ENCODE results near the gene TCP10L.

Gene TCP10L

DNA sequence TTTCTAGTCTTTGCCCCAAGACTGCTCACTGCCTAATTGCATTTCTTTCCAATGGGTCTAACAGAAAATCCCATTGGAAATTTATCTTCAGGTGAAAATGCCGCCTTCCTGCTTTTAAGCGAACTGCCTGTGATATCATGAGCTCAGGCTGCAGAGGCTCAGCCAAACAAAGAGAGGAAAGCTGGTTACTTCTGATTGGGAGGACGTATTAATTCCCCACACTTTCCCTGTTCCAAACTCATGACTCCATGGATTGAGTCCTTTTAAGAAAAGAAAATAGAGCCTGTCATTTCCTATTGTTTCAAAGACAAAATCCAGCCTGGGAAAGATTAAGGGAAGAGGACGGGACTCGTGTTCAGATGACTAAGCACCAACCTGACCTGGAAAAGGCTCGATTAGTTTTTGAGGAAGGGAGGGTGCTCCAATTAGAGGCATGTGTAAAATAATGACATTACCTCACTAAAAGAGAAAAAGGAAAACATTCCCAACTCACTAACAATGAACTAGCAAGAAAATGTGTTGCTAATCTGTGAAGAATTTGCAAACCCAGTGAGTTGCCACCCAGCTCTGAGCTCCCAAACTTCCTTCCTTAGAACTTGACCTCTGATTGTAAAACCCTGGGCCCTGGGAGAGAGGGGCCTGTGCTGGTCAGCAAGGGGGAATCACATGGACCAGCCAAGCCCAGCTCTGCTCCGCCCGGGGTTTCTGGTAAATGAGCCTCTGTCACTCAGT, 61.2 kb downstream of the TCP10L start:
- H3K4me3 ChIP-seq (ENCODE audit: low read depth, low read length): no peak overlapping the region
- TF ChIP-seq, protein P1, sequence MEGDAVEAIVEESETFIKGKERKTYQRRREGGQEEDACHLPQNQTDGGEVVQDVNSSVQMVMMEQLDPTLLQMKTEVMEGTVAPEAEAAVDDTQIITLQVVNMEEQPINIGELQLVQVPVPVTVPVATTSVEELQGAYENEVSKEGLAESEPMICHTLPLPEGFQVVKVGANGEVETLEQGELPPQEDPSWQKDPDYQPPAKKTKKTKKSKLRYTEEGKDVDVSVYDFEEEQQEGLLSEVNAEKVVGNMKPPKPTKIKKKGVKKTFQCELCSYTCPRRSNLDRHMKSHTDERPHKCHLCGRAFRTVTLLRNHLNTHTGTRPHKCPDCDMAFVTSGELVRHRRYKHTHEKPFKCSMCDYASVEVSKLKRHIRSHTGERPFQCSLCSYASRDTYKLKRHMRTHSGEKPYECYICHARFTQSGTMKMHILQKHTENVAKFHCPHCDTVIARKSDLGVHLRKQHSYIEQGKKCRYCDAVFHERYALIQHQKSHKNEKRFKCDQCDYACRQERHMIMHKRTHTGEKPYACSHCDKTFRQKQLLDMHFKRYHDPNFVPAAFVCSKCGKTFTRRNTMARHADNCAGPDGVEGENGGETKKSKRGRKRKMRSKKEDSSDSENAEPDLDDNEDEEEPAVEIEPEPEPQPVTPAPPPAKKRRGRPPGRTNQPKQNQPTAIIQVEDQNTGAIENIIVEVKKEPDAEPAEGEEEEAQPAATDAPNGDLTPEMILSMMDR (conservative IDR thresholded peaks at IDR 0.05; ENCODE audit: low read depth, low read length): no peak
- DNase-seq (ENCODE audit: low read depth): peak; percentile 75
